HEK293 (cell line): ENCODE data around the gene SPOCK1.

ENCODE experiments used
- CTCF ChIA-PET: fragments of 350-600 bp; formaldehyde crosslinking; extraction: SDS; loops from one replicate; lab custom pipeline; 2021; ENCODE audit warnings: antibody characterized with exemption; lab: Yijun Ruan, JAX
- POLR2A ChIA-PET: fragments of 300-600 bp; formaldehyde crosslinking; extraction: SDS; loops from one replicate; lab custom pipeline; 2020; ENCODE audit warnings: antibody characterized with exemption, inconsistent platforms; lab: Yijun Ruan, JAX
- H3K27ac ChIP-seq: fragments of 200-500 bp; sonication (Bioruptor generic); 2 replicates; pipeline ENCODE4 v1.5.1; 2014; ENCODE audit warnings: low read depth, low read length, control low read depth, inconsistent platforms; ENCODE audit errors: extremely low read depth
- H3K36me3 ChIP-seq, 2 experiments: fragments of 200-500 bp in 1 of 2; sonication (Bioruptor generic) in 1 of 2; 1 replicate in 1 of 2; 2 replicates in 1 of 2; pipeline ENCODE4 v1.5.1; 2014 to 2017; ENCODE audit warnings: inconsistent platforms in 2 of 2, low read length in 2 of 2; ENCODE audit not compliant: control insufficient read depth in 2 of 2, insufficient read depth in 1 of 2
- H3K4me1 ChIP-seq: fragments of 200-500 bp; sonication (Bioruptor generic); 2 replicates; pipeline ENCODE4 v1.5.1; 2014; ENCODE audit warnings: mild to moderate bottlenecking, low read length, inconsistent platforms; ENCODE audit not compliant: control insufficient read depth, insufficient read depth
- H3K4me3 ChIP-seq: 2 replicates; pipeline ENCODE4 v1.5.1; 2011; ENCODE audit warnings: low read depth, mild to moderate bottlenecking, control low read depth, low read length, moderate library complexity
- H3K9me3 ChIP-seq: fragments of 200-500 bp; sonication (Bioruptor generic); 2 replicates; pipeline ENCODE4 v1.5.1; 2014; ENCODE audit warnings: low read depth, low read length, inconsistent platforms; ENCODE audit not compliant: control insufficient read depth, insufficient read depth
- HOXD13 ChIP-seq: sonication (generic); formaldehyde crosslinking; IDR thresholded peaks from 2 replicates; pipeline ENCODE4 v1.8.0; 2022; ENCODE audit warnings: missing genetic modification reagents, borderline replicate concordance
- IKZF3 ChIP-seq: fragments of 450-650 bp; IDR thresholded peaks from 2 replicates; pipeline ENCODE4 v1.5.0; 2018; ENCODE audit warnings: missing biosample characterization, mild to moderate bottlenecking, missing genetic modification characterization, moderate library complexity
- MYNN ChIP-seq: fragments of 450-650 bp; formaldehyde crosslinking; IDR thresholded peaks from 2 replicates; pipeline ENCODE4 v1.5.1; 2016; ENCODE audit warnings: missing biosample characterization, missing genetic modification characterization, borderline replicate concordance
- SALL2 ChIP-seq: fragments of 450-650 bp; formaldehyde crosslinking; IDR thresholded peaks from 2 replicates; pipeline ENCODE4 v1.5.0; 2017; ENCODE audit warnings: missing biosample characterization, mild to moderate bottlenecking, missing genetic modification characterization, borderline replicate concordance
- SETDB1 ChIP-seq: IDR thresholded peaks from one replicate; pipeline ENCODE4 v1.6.1; 2017; ENCODE audit warnings: mild to moderate bottlenecking, low read length, moderate library complexity, mixed read lengths; ENCODE audit not compliant: insufficient read length
- TRIM28 ChIP-seq: IDR thresholded peaks from 2 replicates; pipeline ENCODE4 v1.6.1; 2011; ENCODE audit warnings: low read length, control low read depth, borderline replicate concordance
- WT1 ChIP-seq: fragments of 450-650 bp; formaldehyde crosslinking; IDR thresholded peaks from 2 replicates; pipeline ENCODE4 v1.5.1; 2016; ENCODE audit warnings: missing biosample characterization, missing genetic modification characterization
- ZBTB17 ChIP-seq: fragments of 450-650 bp; formaldehyde crosslinking; IDR thresholded peaks from 2 replicates; pipeline ENCODE4 v1.5.1; 2016; ENCODE audit warnings: missing biosample characterization, missing genetic modification characterization
- ZEB2 ChIP-seq: fragments of 450-650 bp; formaldehyde crosslinking; IDR thresholded peaks from 2 replicates; pipeline ENCODE4 v1.5.1; 2016; ENCODE audit warnings: missing biosample characterization, missing genetic modification characterization
- ZNF214 ChIP-seq: fragments of 450-650 bp; formaldehyde crosslinking; IDR thresholded peaks from 2 replicates; pipeline ENCODE4 v1.5.1; 2017; ENCODE audit warnings: missing biosample characterization, mild to moderate bottlenecking, missing genetic modification characterization, borderline replicate concordance
- ZNF23 ChIP-seq: fragments of 450-650 bp; formaldehyde crosslinking; IDR thresholded peaks from 2 replicates; pipeline ENCODE4 v1.5.1; 2016; ENCODE audit warnings: missing biosample characterization, missing genetic modification characterization, borderline replicate concordance
- ZNF248 ChIP-seq: fragments of 450-650 bp; formaldehyde crosslinking; IDR thresholded peaks from 2 replicates; pipeline ENCODE4 v1.5.1; 2017; ENCODE audit warnings: missing biosample characterization, missing genetic modification characterization
- ZNF335 ChIP-seq: fragments of 450-650 bp; formaldehyde crosslinking; conservative IDR thresholded peaks from 2 replicates; pipeline ENCODE4 v1.5.1; 2016; ENCODE audit warnings: missing biosample characterization, missing genetic modification characterization
- ZNF366 ChIP-seq: fragments of 450-650 bp; formaldehyde crosslinking; conservative IDR thresholded peaks from 2 replicates; pipeline ENCODE4 v1.5.1; 2016; ENCODE audit warnings: missing biosample characterization, missing genetic modification characterization
- ZNF426 ChIP-seq: fragments of 450-650 bp; formaldehyde crosslinking; IDR thresholded peaks from 2 replicates; pipeline ENCODE4 v1.5.1; 2017; ENCODE audit warnings: missing biosample characterization, missing genetic modification characterization, mild to moderate bottlenecking, inconsistent platforms, moderate library complexity
- ZNF510 ChIP-seq: fragments of 450-650 bp; formaldehyde crosslinking; IDR thresholded peaks from 2 replicates; pipeline ENCODE4 v1.5.1; 2018; ENCODE audit warnings: mild to moderate bottlenecking, missing genetic modification characterization, missing biosample characterization; ENCODE audit not compliant: insufficient replicate concordance
- ZNF544 ChIP-seq: fragments of 450-650 bp; formaldehyde crosslinking; IDR thresholded peaks from 2 replicates; pipeline ENCODE4 v1.5.0; 2017; ENCODE audit warnings: missing biosample characterization, missing genetic modification characterization
- ZNF548 ChIP-seq: fragments of 450-650 bp; formaldehyde crosslinking; IDR thresholded peaks from 2 replicates; pipeline ENCODE4 v1.5.1; 2016; ENCODE audit warnings: missing biosample characterization, missing genetic modification characterization
- ZNF660 ChIP-seq: fragments of 450-650 bp; IDR thresholded peaks from 2 replicates; pipeline ENCODE4 v1.5.1; 2018; ENCODE audit warnings: missing biosample characterization, mild to moderate bottlenecking, missing genetic modification characterization
- ZNF76 ChIP-seq: fragments of 450-650 bp; formaldehyde crosslinking; IDR thresholded peaks from 2 replicates; pipeline ENCODE4; 2016; ENCODE audit warnings: low read depth, missing biosample characterization, missing genetic modification characterization, borderline replicate concordance
- ZNF776 ChIP-seq: fragments of 450-650 bp; formaldehyde crosslinking; IDR thresholded peaks from 2 replicates; pipeline ENCODE4 v1.5.0; 2017; ENCODE audit warnings: missing biosample characterization, missing genetic modification characterization, borderline replicate concordance
- ZSCAN16 ChIP-seq: fragments of 450-650 bp; formaldehyde crosslinking; IDR thresholded peaks from 2 replicates; pipeline ENCODE4 v1.5.1; 2016; ENCODE audit warnings: missing biosample characterization, missing genetic modification characterization
- ZSCAN30 ChIP-seq: fragments of 450-650 bp; IDR thresholded peaks from 2 replicates; pipeline ENCODE4 v1.5.1; 2018; ENCODE audit warnings: missing biosample characterization, mild to moderate bottlenecking, missing genetic modification characterization, moderate library complexity
- TF ChIP-seq, protein P1 (sequence below): fragments of 450-650 bp; formaldehyde crosslinking; IDR thresholded peaks from 2 replicates; pipeline ENCODE4 v1.5.1; 2016; ENCODE audit warnings: missing biosample characterization, missing genetic modification characterization
- TF ChIP-seq, protein P2 (sequence below): fragments of 450-650 bp; formaldehyde crosslinking; IDR thresholded peaks from 2 replicates; pipeline ENCODE4 v1.5.1; 2016; ENCODE audit warnings: missing biosample characterization, missing genetic modification characterization
- TF ChIP-seq, protein P3 (sequence below): fragments of 450-650 bp; formaldehyde crosslinking; IDR thresholded peaks from 2 replicates; pipeline ENCODE4 v1.5.1; 2016; ENCODE audit warnings: missing biosample characterization, missing genetic modification characterization
- TF ChIP-seq, protein P4 (sequence below): fragments of 450-650 bp; formaldehyde crosslinking; IDR thresholded peaks from 2 replicates; pipeline ENCODE4 v1.5.1; 2016; ENCODE audit warnings: missing biosample characterization, missing genetic modification characterization

The SPOCK1 gene

DNA sequence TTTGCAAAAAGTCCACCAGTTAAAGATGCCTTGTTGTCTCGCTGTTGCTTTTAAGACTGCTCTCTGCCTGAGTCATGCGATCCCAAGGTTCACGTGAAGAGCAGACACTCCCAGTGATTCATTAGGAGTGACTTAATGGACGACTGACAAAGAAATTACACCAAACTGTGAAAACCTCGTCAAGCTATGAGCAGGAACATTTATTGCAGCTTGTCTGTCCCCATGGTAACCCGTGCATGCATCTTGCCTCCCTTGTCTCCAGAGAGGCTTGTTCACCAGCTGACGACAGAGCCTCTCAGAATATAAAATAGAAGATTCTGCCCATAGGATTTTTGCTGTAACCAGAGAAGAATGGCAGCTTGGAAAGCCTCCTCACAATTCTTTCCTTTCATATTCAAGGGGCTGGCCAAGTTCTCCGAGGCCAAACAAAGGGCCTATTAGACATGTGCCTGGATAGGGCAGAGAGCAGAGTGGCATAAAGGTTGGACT, 352.7 kb downstream of the SPOCK1 start (continued):
- TF ChIP-seq ZNF548 (tag by site-specific recombination): no peak
- TF ChIP-seq, protein P1, sequence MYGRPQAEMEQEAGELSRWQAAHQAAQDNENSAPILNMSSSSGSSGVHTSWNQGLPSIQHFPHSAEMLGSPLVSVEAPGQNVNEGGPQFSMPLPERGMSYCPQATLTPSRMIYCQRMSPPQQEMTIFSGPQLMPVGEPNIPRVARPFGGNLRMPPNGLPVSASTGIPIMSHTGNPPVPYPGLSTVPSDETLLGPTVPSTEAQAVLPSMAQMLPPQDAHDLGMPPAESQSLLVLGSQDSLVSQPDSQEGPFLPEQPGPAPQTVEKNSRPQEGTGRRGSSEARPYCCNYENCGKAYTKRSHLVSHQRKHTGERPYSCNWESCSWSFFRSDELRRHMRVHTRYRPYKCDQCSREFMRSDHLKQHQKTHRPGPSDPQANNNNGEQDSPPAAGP: 0 out of 2 replicates have a peak, but pooled peaks have one; percentile 21
- TF ChIP-seq ZNF335 (tag by site-specific recombination): peak; percentile 23; the same call in 1 of the 2 replicates
- no peak for TF ChIP-seq ZNF544
- 0 out of 2 replicates have a peak, but pooled peaks have one; percentile 31 for TF ChIP-seq ZBTB17 (tag by site-specific recombination)
- peak; percentile 90 for TF ChIP-seq WT1 (tag by site-specific recombination)
- TF ChIP-seq ZNF660: peak; percentile 45; the same call in 1 of the 2 replicates
- no peak for TF ChIP-seq ZNF214 (tag by site-specific recombination)
- peak; percentile 46; the same call in 1 of the 2 replicates for TF ChIP-seq TRIM28
- peak; percentile 85 for TF ChIP-seq ZSCAN16
- TF ChIP-seq MYNN (tag by site-specific recombination): peak; percentile 88
- 0 out of 2 replicates have a peak, but pooled peaks have one; percentile 34 for TF ChIP-seq ZEB2 (tag by site-specific recombination)
- TF ChIP-seq ZNF366 (tag by site-specific recombination): peak; percentile 61; the same call in 1 of the 2 replicates
- TF ChIP-seq IKZF3 (tag by site-specific recombination): peak; percentile 58; the same call in 1 of the 2 replicates
- no peak for TF ChIP-seq HOXD13 (CRISPR knock-in tag)

DNA sequence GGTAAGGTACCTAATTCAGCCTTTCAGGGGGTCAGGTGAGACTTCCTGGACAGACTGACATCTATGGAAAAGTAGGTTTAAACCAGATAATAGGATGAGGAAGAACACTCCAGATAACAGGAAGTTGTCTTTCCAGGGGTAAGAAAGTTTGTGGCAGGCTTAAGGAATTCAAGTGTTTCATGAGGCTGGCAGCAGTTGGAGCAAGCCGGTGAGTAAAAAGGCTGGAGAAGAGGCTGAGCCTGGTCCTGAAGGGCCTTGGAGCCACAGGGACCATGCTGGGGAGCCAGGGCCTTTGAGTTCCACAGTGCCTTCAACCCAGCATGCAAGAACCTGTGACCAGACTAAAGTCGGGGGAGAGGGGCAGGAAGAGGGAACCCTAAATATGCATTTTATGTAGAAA, 353.4 kb downstream of the SPOCK1 start:
- no peak overlapping the region for H3K27ac ChIP-seq
- CTCF ChIA-PET: no interaction called here
- H3K9me3 ChIP-seq: no peaks in the 10 kb centered on the region
- POLR2A ChIA-PET: no interaction called here
- no peak overlapping the region for H3K4me3 ChIP-seq
- H3K4me1 ChIP-seq: peaks cover 10% of the 10 kb centered on the region
- H3K36me3 ChIP-seq: no peaks in the 10 kb centered on the region
- TF ChIP-seq ZNF248 (tag by site-specific recombination) (no peak), SALL2 (tag by site-specific recombination) (no peak), ZNF23 (no peak)

DNA sequence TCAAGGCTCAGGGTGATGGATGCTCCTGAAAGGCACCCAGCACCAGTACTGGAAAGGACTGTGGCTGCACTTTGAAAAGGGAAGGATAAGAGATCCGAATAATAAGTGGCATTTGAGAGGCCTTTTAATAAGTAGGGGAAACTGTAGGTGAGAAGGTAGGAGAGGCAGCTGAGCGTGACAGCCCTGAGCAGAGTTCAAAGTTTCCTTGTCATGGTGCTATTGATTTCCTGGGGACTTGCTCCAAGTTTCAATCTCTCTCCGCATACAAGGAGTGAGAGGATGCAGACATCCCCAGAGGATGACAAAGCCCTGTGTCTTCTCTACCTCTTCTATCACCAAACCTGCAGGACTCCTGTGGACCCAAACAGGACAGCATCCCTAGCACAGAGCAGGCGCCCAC, 354.5 kb downstream of the SPOCK1 start:
- TF ChIP-seq ZNF510 (tag by site-specific recombination): no peak
- TF ChIP-seq ZSCAN16: no peak
- no peak for TF ChIP-seq SETDB1
- TF ChIP-seq, protein P2, sequence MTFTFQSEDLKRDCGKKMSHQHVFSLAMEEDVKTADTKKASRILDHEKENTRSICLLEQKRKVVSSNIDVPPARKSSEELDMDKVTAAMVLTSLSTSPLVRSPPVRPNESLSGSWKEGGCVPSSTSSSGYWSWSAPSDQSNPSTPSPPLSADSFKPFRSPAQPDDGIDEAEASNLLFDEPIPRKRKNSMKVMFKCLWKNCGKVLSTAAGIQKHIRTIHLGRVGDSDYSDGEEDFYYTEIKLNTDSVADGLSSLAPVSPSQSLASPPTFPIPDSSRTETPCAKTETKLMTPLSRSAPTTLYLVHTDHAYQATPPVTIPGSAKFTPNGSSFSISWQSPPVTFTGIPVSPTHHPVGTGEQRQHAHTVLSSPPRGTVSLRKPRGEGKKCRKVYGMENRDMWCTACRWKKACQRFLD (tag by site-specific recombination): no peak
- TF ChIP-seq, protein P3, sequence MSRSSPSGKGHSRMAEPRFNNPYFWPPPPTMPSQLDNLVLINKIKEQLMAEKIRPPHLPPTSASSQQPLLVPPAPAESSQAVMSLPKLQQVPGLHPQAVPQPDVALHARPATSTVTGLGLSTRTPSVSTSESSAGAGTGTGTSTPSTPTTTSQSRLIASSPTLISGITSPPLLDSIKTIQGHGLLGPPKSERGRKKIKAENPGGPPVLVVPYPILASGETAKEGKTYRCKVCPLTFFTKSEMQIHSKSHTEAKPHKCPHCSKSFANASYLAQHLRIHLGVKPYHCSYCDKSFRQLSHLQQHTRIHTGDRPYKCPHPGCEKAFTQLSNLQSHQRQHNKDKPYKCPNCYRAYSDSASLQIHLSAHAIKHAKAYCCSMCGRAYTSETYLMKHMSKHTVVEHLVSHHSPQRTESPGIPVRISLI (tag by site-specific recombination): no peak
- no peak for TF ChIP-seq ZNF426 (tag by site-specific recombination)
- TF ChIP-seq ZNF76 (tag by site-specific recombination): no peak
- TF ChIP-seq, protein P4, sequence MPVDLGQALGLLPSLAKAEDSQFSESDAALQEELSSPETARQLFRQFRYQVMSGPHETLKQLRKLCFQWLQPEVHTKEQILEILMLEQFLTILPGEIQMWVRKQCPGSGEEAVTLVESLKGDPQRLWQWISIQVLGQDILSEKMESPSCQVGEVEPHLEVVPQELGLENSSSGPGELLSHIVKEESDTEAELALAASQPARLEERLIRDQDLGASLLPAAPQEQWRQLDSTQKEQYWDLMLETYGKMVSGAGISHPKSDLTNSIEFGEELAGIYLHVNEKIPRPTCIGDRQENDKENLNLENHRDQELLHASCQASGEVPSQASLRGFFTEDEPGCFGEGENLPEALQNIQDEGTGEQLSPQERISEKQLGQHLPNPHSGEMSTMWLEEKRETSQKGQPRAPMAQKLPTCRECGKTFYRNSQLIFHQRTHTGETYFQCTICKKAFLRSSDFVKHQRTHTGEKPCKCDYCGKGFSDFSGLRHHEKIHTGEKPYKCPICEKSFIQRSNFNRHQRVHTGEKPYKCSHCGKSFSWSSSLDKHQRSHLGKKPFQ (tag by site-specific recombination): no peak
- TF ChIP-seq ZSCAN30: no peak
- no peak for TF ChIP-seq ZNF776 (tag by site-specific recombination)
- Histone ChIP-seq H3K4me3 (no peak overlapping the region), H3K27ac (no peak overlapping the region), H3K9me3 (no peaks in the 10 kb centered on the region), H3K36me3 (no peaks in the 10 kb centered on the region), H3K4me1 (peaks cover 10% of the 10 kb centered on the region)
- ChIA-PET POLR2A (no interaction called here), CTCF (no interaction called here)
